Activated CD4-positive, alpha-beta memory T cell treated with anti-CD3 and anti-CD28 coated beads for 36 hours (primary cell): ENCODE results near the gene CSNK1G2. TPM values are rescaled to one million over a fixed set of nuclear protein-coding genes. Genes with fewer than 3 reads are reported as not detected.

Experiments
- CTCF ChIA-PET: fragments of 350-600 bp; sonication (Branson Sonifier 250); formaldehyde crosslinking; loops from one replicate; lab custom pipeline; 2021; ENCODE audit warnings: antibody characterized with exemption, inconsistent platforms; lab: Charles Lee
- POLR2A ChIA-PET: fragments of 350-600 bp; sonication (Branson Sonifier 250); formaldehyde crosslinking; loops from one replicate; lab custom pipeline; 2021; ENCODE audit warnings: antibody characterized with exemption; lab: Charles Lee
- DNase-seq: peaks from one replicate; pipeline ENCODE4 v3.0.0-alpha.2; 2020
- H3K27ac Mint-ChIP-seq: one replicate; pipeline ENCODE4 v1.8.0; 2021; ENCODE audit warnings: mixed read lengths
- H3K27me3 Mint-ChIP-seq: one replicate; pipeline ENCODE4 v1.8.0; 2021; ENCODE audit warnings: mixed read lengths
- H3K36me3 Mint-ChIP-seq: one replicate; pipeline ENCODE4 v1.8.0; 2021; ENCODE audit warnings: mixed read lengths
- H3K4me1 Mint-ChIP-seq: one replicate; pipeline ENCODE4 v1.8.0; 2021; ENCODE audit warnings: low read depth, mixed read lengths
- H3K4me3 Mint-ChIP-seq: one replicate; pipeline ENCODE4 v1.8.0; 2021; ENCODE audit warnings: mild to moderate bottlenecking, mixed read lengths
- H3K9me3 Mint-ChIP-seq: one replicate; pipeline ENCODE4 v1.8.0; 2021; ENCODE audit warnings: mixed read lengths
- intact Hi-C: fragments of 100-400 bp; cut with micrococcal nuclease; formaldehyde crosslinking; loops from one replicate; pipeline ENCODE4 v1.15.1; 2023
- total RNA-seq, 2 experiments: library from RNA; stranded (reverse); gene quantifications; one replicate each; pipeline ENCODE4 v1.2.3, GENCODE V29; 2021

The CSNK1G2 gene
- total RNA-seq, 2 experiments from 2014 or later = 63.7 to 66.2 TPM

DNA sequence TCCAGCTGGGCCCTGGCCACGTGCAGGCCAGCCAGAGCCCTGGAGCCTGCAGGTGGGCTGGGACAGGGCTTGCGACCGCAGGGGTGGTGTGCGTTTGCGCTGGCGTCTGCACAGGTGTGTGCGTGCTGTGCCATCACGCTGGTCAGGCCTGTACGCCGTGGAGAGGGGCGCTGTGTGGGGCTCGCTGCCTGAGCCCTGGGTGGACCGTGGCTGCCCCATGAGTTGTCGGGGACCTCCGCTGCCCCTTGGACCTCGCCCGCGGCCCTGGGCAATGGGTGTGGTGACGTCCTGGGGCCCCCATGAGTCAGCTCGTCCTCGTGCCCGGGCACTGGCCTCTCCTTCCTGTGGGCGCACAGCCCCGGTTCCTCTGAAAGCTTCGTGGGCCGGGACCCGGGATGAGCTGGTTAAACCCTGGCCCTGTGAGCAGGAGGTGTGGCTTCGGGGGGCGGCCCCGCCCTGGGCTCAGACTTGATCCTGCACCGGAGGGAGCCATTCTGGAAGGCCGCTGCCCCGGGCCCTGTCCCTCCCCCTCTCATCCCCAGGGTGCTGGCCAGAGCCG is 6.8 kb downstream of the CSNK1G2 start:
- no peak overlapping the region for H3K4me3 Mint-ChIP-seq
- no peak overlapping the region for H3K27ac Mint-ChIP-seq
- no peaks in the 10 kb centered on the region for H3K27me3 Mint-ChIP-seq
- POLR2A ChIA-PET = no interaction called here
- CTCF ChIA-PET = no interaction called here
- no peak for DNase-seq
- no peaks in the 10 kb centered on the region for H3K9me3 Mint-ChIP-seq
- intact Hi-C loops = no loop called here
- H3K4me1 Mint-ChIP-seq = peaks cover 38% of the 10 kb centered on the region
- peaks cover 11% of the 10 kb centered on the region for H3K36me3 Mint-ChIP-seq

DNA sequence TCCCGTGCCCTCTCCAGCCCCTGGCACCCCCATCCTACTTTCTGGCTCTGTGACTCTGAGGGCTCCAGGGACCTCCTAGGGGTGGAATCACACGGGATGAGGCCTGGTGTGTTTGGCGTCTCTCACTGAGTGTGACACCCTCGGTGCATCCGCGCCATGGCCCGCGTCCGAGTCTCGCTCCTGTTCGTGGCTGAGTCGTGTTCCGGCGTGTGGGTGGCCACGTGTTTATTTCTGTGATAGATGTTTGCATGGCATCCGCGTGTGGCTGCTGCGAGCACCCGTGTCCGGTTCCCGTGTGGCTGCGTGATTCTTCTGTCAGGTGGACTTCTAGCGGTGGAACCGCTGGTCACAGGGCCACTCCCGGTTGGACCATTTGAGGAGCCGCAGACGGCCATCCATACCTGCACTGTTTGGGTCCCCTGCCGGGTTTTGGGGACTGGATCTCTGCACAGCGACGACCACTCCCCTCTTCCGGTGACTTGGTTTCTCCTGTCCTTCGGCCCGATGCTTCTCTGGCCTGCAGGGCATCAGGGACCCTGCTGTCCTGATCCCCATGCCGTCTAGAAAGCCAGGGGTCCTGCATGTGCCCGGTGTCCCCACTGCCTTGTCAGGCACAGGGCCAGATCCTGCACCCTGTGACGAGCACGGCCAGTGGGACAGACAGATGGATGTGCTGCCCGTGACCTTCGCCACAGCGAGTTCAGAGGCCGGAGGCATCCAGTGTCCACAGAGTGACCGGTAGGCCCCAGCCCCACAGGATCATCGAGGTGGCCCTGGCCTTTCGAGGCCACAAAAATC is 8.5 kb downstream of the CSNK1G2 start:
- ChIA-PET POLR2A (no interaction called here), CTCF (no interaction called here)
- DNase-seq = no peak
- Mint-ChIP-seq H3K36me3 (peaks cover 11% of the 10 kb centered on the region), H3K27ac (no peak overlapping the region), H3K9me3 (no peaks in the 10 kb centered on the region), H3K27me3 (no peaks in the 10 kb centered on the region), H3K4me1 (peaks cover 24% of the 10 kb centered on the region), H3K4me3 (no peak overlapping the region)
- intact Hi-C loops = no loop called here

DNA sequence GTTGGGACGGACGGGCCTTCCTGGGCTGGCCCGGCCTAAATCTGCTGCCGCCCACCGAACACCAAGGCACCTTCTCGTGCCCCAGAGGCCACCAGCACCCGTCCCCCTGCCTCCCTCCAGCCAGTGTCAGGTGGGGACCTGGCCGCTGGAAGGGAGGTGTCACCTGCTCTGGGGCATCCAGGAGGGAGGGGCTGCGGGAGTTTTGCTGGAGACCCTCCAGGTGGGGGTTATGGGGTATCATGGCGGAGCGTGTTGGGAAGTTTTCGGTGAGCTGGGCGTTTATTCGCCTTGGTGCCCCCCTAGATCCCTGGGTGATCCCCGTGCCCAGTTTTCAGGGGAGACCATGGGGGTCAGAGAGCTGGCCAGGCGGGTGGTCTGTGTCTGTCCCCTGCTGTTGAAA is 9.7 kb downstream of the CSNK1G2 start:
- Mint-ChIP-seq H3K9me3 (no peaks in the 10 kb centered on the region), H3K36me3 (peaks cover 11% of the 10 kb centered on the region), H3K27ac (no peak overlapping the region), H3K4me1 (peaks cover 27% of the 10 kb centered on the region), H3K4me3 (no peak overlapping the region), H3K27me3 (no peaks in the 10 kb centered on the region)
- ChIA-PET CTCF (no interaction called here), POLR2A (no interaction called here)
- DNase-seq = no peak
- intact Hi-C loops = no loop called here

DNA sequence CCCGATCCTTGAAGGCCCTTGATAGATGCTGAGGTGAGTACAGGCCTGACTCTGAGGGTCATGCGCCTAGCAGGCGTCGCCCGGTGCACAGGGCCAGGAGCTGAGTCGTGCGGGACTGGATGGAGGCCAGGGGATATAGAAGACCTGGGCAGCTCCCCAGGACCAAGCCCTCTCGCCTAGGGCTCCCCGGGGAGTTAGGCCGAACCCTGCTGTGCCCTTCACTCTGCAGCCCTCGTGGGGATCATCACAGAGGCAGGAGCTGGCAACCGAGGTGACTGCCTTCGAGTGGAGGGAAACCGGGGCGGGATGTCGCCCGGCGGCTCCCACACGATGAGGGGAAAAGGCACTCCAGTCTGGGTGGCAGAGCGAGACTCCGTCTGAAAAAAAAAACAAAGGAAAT is 11.7 kb downstream of the CSNK1G2 start:
- H3K4me3 Mint-ChIP-seq = no peak overlapping the region
- DNase-seq = no peak
- no peak overlapping the region for H3K27ac Mint-ChIP-seq
- intact Hi-C loops = no loop called here
- H3K9me3 Mint-ChIP-seq = no peaks in the 10 kb centered on the region
- H3K27me3 Mint-ChIP-seq = no peaks in the 10 kb centered on the region
- H3K36me3 Mint-ChIP-seq = peaks cover 9% of the 10 kb centered on the region
- ChIA-PET CTCF (interaction anchor here (1.3 kb wide), 1 partner anchor 23 kb away, joined by 4 read pairs; no protein-coding TSS in a partner anchor), POLR2A (interaction anchor here (0.5 kb wide), 1 partner anchor 10 kb away, joined by 3 read pairs; no protein-coding TSS in a partner anchor)
- H3K4me1 Mint-ChIP-seq = peaks cover 29% of the 10 kb centered on the region

DNA sequence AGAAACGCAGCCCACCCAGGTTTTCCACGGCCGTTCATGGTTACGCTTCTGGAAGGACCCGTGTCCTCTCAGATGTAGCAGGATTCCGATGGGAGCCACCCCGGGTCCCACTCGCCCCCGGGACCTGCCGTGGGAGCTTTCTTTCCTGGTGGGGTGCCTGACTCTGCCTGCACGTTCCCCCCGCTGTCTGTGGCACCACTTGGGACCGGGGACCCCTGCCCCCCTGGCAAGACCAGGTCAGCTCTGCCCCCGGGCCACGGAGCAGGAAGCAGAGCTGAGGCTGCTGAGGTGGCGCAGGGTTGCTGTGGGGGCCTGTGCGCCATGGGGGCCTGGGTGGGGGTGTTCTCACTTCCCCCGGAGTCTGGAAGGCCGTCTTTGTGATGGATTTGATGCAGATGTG is 12.1 kb downstream of the CSNK1G2 start:
- ChIA-PET POLR2A (interaction anchor here (0.5 kb wide), 1 partner anchor 10 kb away, joined by 3 read pairs; no protein-coding TSS in a partner anchor), CTCF (interaction anchor here (1.3 to 1.5 kb wide), 2 partner anchors 10 to 23 kb away, joined by 4 read pairs; no protein-coding TSS in a partner anchor)
- Mint-ChIP-seq H3K27me3 (no peaks in the 10 kb centered on the region), H3K27ac (no peak overlapping the region), H3K9me3 (no peaks in the 10 kb centered on the region), H3K4me3 (no peak overlapping the region), H3K36me3 (peaks cover 9% of the 10 kb centered on the region), H3K4me1 (peaks cover 29% of the 10 kb centered on the region)
- intact Hi-C loops = no loop called here
- no peak for DNase-seq

DNA sequence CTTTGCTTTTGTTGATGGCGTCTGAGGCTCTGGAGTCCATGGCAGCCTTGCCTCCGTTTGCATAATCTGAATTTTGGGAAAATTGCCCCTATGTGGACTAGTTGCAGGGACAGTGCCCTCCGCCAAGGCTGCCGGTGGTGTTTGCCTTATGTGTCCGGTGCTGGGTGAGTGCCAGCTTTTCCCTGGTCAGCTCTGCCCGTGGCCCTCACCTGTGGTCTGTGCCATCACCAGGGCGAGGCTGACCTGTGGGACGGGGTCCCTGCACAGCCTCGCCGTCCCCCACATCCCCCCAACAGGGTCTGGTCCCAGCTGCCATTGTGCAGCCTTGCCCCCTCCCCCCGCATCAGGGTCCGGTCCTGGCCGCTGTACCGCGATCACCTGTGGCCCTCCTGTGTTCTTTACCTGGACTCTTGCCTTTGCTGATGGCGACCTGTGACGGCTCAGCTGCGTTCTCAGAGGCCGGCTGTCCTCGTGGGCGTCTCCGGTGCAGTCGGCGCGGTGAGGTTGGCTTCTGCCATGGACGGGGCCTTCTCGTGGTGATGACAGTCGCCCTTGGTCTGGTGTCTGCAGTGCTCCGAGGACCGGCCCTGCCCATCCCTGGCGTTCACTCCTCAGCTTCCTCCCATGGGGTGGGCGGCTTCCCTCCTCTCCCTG is 12.6 kb downstream of the CSNK1G2 start:
- Mint-ChIP-seq H3K27me3 (no peaks in the 10 kb centered on the region), H3K4me3 (no peak overlapping the region), H3K27ac (no peak overlapping the region), H3K9me3 (no peaks in the 10 kb centered on the region), H3K36me3 (peaks cover 7% of the 10 kb centered on the region), H3K4me1 (peaks cover 27% of the 10 kb centered on the region)
- intact Hi-C loops = no loop called here
- ChIA-PET CTCF (interaction anchor here (0.6 to 1.5 kb wide), 2 partner anchors 11 to 659 kb away, joined by 3 to 4 read pairs; no protein-coding TSS in a partner anchor), POLR2A (no interaction called here)
- DNase-seq = no peak

DNA sequence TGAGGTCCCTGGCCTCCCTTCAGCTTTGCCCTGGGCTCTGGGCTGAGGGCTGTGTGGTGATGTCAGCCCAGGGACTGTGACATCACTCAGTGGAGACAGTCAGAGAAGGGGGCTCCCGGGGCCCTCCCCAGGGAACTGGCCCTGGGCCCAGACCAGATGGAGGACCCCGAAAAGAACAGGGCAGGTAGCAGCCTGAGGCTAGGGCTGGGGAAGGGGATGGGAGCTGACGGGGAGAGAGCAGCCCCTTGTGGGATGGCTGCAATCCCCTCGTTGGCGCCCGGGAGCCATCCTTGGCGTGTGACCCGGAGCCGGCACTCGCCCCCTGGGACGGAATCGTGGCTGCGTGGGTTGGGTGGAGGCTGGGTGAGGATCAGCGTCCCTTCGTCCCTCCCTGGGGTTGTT is 13.6 kb downstream of the CSNK1G2 start:
- ChIA-PET CTCF (interaction anchor here (0.6 to 1.5 kb wide), 2 partner anchors 12 to 658 kb away, joined by 3 to 4 read pairs; no protein-coding TSS in a partner anchor), POLR2A (no interaction called here)
- Mint-ChIP-seq H3K4me1 (peaks cover 23% of the 10 kb centered on the region), H3K9me3 (no peaks in the 10 kb centered on the region), H3K27me3 (no peaks in the 10 kb centered on the region), H3K27ac (no peak overlapping the region), H3K36me3 (peaks cover 4% of the 10 kb centered on the region), H3K4me3 (no peak overlapping the region)
- intact Hi-C loops = no loop called here
- DNase-seq = no peak

DNA sequence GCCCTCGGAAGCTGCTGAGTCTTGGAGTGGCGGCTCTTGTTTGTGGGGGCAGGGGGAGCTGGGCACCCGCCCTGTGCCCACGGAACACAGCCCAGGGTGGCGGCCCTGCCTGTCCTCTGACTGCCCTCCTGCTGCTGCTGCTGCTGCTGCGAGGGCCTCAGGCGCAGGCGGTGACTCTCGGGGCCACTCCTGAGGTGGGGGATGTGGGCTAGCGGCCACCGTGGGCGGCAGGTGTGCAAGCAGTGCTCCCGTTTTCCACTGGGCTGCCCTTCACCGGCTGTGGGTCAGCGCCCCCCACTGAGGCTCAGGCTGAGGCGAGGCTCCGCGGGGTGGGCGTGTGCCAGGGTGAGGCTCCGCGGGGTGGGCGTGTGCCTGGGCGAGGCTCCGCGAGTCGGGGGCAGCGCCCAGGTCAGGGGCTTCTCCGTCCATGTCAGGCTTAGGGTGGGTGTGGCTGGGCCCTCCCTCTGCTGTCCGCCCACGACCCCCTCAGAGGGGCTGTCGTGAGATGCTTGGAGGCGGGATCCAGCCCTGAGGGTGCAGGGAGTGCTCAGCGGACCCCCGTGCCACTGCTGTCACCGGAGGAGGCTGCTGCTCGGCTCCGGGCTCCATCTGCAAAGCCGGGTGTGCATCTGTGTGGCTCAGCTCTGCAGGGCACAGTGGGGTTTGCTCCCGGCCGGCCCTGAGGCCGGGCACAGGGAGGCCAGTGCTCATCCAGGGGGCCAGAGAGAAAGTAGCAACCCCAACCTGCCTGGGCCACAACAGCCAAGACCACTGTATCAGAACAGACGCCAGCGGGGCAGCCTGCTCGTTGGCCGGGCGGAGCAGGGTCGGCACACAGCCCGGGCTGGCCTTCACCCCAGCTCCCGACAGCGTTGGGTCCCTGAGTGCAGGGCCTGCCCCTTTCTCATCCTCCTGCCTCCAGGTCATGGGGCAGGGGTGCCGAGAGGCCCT is 14.5 kb downstream of the CSNK1G2 start:
- intact Hi-C loops = no loop called here
- POLR2A ChIA-PET = no interaction called here
- CTCF ChIA-PET = no interaction called here
- no peak overlapping the region for H3K27ac Mint-ChIP-seq
- H3K9me3 Mint-ChIP-seq = no peaks in the 10 kb centered on the region
- H3K4me1 Mint-ChIP-seq = peaks cover 20% of the 10 kb centered on the region
- DNase-seq = no peak
- H3K4me3 Mint-ChIP-seq = no peak overlapping the region
- peaks cover 2% of the 10 kb centered on the region for H3K36me3 Mint-ChIP-seq
- H3K27me3 Mint-ChIP-seq = no peaks in the 10 kb centered on the region

DNA sequence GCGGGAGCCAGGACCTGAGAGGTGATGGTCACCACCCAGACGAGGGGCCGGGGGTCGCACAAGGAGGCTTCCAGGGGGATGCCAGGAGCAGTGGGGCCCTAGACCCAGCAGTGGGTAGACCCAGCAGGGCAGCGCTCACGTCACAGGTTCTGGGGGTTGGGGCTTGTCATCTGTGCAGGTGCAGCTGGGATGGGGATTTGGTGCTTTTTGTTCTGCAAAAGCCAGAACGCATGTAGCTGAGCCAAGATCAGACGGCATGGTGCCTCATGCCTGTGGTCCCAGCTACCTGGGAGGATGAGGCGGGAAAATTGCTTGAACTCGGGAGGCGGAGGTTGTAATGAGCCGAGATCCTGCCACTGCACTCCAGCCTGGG is 15.1 kb downstream of the CSNK1G2 start:
- Mint-ChIP-seq H3K36me3 (peaks cover 2% of the 10 kb centered on the region), H3K27ac (no peak overlapping the region), H3K4me3 (no peak overlapping the region), H3K4me1 (peaks cover 15% of the 10 kb centered on the region), H3K27me3 (no peaks in the 10 kb centered on the region), H3K9me3 (no peaks in the 10 kb centered on the region)
- intact Hi-C loops = no loop called here
- no peak for DNase-seq
- ChIA-PET POLR2A (no interaction called here), CTCF (no interaction called here)

DNA sequence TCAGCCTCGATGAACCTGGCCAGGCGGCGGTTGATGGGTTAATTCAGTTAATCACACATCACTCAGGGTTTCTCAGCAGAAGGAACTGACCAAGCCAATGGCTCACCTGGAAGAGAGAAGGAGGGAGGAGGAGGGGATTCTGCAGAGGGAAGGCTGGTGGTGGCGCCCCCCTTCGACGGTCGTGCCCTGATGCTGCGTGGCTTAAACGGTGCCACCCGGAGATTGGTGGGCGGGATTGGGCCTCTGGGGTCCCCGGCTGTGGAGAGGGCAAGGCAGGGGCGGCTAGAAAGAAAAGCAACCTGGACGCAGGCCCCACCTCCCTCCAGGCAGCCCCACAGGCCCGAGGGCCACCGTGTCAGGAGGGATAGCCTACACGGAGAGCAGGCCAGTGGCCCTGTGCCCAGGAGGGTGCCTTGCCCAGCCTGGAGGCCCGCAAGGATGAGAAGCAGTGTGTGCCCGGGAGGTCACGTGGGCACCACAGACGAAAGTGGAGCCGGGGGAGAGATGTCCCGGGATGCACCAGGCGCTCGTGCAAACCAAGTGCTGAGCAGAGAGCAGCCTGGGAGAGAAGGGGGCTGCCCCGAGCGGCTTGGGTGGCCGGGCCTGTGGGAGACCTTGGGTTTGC is 16.0 kb downstream of the CSNK1G2 start:
- DNase-seq = no peak
- no peak overlapping the region for H3K4me3 Mint-ChIP-seq
- H3K27ac Mint-ChIP-seq = no peak overlapping the region
- no peaks in the 10 kb centered on the region for H3K27me3 Mint-ChIP-seq
- H3K9me3 Mint-ChIP-seq = no peaks in the 10 kb centered on the region
- peaks cover 17% of the 10 kb centered on the region for H3K4me1 Mint-ChIP-seq
- H3K36me3 Mint-ChIP-seq = peaks cover 2% of the 10 kb centered on the region
- ChIA-PET CTCF (no interaction called here), POLR2A (no interaction called here)
- intact Hi-C loops = no loop called here

DNA sequence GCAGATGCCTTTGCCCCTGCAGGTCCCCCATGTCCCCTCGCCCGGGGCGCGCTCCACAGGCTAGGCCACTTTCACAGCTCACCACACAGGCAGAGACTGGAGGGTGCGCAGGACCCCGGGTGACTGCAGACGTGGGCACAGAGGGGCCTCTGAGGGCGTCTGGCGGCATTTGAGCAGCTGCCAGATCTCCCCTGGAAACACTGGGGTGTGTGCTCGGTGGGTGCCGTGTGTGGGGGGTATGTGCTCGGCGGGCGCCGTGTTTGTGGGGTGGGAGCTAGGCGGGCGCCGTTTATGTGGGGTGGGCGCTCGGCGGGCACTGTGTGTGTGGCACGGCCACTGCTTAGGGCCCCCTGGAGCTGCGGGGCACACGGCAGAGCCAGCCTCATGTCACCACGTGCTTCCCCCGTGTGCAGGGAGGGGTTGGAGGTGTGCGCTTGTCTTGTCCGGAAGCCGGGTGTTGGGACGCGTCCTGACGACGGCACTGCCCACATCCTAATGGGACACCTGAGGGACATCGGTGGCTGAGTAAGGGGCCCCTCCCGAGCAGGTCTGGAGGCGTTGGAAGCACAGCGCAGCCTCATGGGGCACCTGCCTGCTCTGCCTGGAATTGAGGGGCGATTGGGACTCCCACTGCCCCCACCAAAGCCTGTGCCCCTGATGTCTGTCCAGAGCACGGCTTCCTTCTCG is 16.7 kb downstream of the CSNK1G2 start:
- ChIA-PET CTCF (no interaction called here), POLR2A (no interaction called here)
- Mint-ChIP-seq H3K27me3 (no peaks in the 10 kb centered on the region), H3K4me3 (no peak overlapping the region), H3K36me3 (no peaks in the 10 kb centered on the region), H3K9me3 (no peaks in the 10 kb centered on the region), H3K27ac (no peak overlapping the region), H3K4me1 (peaks cover 15% of the 10 kb centered on the region)
- intact Hi-C loops = no loop called here
- DNase-seq = no peak
